ENCODE measurements around the gene ARHGAP22. TPM values are rescaled to one million over a fixed set of nuclear protein-coding genes. Genes with fewer than 3 reads are reported as not detected.

ARHGAP22 gene
- total RNA-seq, 1 experiment from 2014 or later, result 9.9 TPM

DNA sequence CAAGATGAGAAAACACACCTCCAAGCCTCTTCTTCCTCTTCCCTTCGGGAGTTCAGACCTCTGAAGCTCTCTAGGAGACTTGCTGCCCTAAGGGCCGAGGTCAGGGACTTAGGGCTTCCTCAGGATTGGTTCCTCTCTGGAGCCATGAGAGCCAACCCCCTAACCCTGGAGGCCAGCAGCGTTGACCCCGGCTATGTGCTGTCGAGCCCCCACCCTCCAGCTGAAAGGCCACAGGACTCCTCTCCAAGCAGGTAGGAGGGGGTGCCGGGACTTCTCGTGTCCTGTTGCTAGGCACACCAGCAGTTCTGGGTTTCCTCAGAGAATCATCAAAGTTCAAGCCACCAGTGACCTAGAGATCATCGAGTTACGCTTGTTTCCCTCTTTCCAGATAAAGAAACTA, 87.4 kb downstream of the ARHGAP22 start:
- DNase-seq (ENCODE audit: low read depth, low spot score) (no peak), ATAC-seq (no peak)
- ChIA-PET POLR2A (no interaction called here), RAD21 (ENCODE audit: low non-redundant PET in 1 of 2, low total read pairs in 2 of 2, uncharacterized antibody in 2 of 2, unreplicated experiment in 2 of 2) (no interaction called here), CTCF (no interaction called here)
- no peaks in the 10 kb centered on the region for H3K36me3 ChIP-seq (ENCODE audit: control insufficient read depth in 1 of 2, insufficient read depth in 2 of 2, low read length in 2 of 2)
- peaks cover 0 to 5% of the 10 kb centered on the region in 2 experiments; a peak in 1 of 4 replicates for H3K9me3 ChIP-seq (ENCODE audit: control insufficient read depth in 1 of 2, insufficient read depth in 1 of 2, low read depth in 1 of 2, low read length in 2 of 2)
- H3K27me3 ChIP-seq (ENCODE audit: insufficient read depth, low read length), result no peaks in the 10 kb centered on the region
- TF ChIP-seq, protein P1, sequence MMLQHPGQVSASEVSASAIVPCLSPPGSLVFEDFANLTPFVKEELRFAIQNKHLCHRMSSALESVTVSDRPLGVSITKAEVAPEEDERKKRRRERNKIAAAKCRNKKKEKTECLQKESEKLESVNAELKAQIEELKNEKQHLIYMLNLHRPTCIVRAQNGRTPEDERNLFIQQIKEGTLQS (IDR thresholded peaks at IDR 0.05), result no peak
- no peak for TF ChIP-seq EZH2phosphoT487 (IDR thresholded peaks at IDR 0.05; ENCODE audit: borderline replicate concordance)
- TF ChIP-seq ZFX (IDR thresholded peaks at IDR 0.05), result no peak
- no peak for TF ChIP-seq EZH2 (IDR thresholded peaks at IDR 0.05)
- TF ChIP-seq, protein P2, sequence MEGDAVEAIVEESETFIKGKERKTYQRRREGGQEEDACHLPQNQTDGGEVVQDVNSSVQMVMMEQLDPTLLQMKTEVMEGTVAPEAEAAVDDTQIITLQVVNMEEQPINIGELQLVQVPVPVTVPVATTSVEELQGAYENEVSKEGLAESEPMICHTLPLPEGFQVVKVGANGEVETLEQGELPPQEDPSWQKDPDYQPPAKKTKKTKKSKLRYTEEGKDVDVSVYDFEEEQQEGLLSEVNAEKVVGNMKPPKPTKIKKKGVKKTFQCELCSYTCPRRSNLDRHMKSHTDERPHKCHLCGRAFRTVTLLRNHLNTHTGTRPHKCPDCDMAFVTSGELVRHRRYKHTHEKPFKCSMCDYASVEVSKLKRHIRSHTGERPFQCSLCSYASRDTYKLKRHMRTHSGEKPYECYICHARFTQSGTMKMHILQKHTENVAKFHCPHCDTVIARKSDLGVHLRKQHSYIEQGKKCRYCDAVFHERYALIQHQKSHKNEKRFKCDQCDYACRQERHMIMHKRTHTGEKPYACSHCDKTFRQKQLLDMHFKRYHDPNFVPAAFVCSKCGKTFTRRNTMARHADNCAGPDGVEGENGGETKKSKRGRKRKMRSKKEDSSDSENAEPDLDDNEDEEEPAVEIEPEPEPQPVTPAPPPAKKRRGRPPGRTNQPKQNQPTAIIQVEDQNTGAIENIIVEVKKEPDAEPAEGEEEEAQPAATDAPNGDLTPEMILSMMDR (IDR thresholded peaks at IDR 0.05 in 2 of 3, conservative IDR thresholded peaks at IDR 0.05 in 1 of 3; ENCODE audit: borderline replicate concordance in 1 of 3, insufficient read depth in 1 of 3, low read depth in 2 of 3, low read length in 2 of 3), result no peak
- no peak for TF ChIP-seq TCF7L2 (IDR thresholded peaks at IDR 0.05; ENCODE audit: borderline replicate concordance, extremely low read depth, insufficient read depth, insufficient read length)
- TF ChIP-seq SRF (IDR thresholded peaks at IDR 0.05; ENCODE audit: low read depth), result no peak
- TF ChIP-seq ELF1 (IDR thresholded peaks at IDR 0.05; ENCODE audit: borderline replicate concordance, low read depth), result no peak
- no peak for TF ChIP-seq SIN3A (IDR thresholded peaks at IDR 0.05; ENCODE audit: low read depth)
- TF ChIP-seq YY1 (IDR thresholded peaks at IDR 0.05; ENCODE audit: extremely low read depth, insufficient replicate concordance, low read depth, low read length), result no peak
- BruUV-seq (replicated peaks), result no TSS peak
- no peak overlapping the region for H3K4me3 ChIP-seq (replicated peaks in 1 of 2; ENCODE audit: low read depth in 1 of 2, low read length in 2 of 2)
- intact Hi-C loops (cut with micrococcal nuclease), result no loop called here
- H3K4me2 ChIP-seq (ENCODE audit: low read length), result no peak overlapping the region
- no peaks in the 10 kb centered on the region for H3K9me2 ChIP-seq (ENCODE audit: insufficient read depth)
- no peak overlapping the region for H2AFZ ChIP-seq (ENCODE audit: low read depth, low read length, poor library complexity, severe bottlenecking)
- no peaks in the 10 kb centered on the region for H3K79me2 ChIP-seq (ENCODE audit: insufficient read depth, low read length)
- no peak overlapping the region for H3K27ac ChIP-seq (ENCODE audit: low read depth, low read length)
- peaks cover 0 to under 1% of the 10 kb centered on the region in 2 experiments; a peak in 2 of 4 replicates for H3K4me1 ChIP-seq (ENCODE audit: control insufficient read depth in 1 of 2, insufficient read depth in 2 of 2, low read length in 2 of 2)
- no peak overlapping the region for H3K9ac ChIP-seq (ENCODE audit: low read length)
- no peaks in the 10 kb centered on the region for H4K20me1 ChIP-seq (ENCODE audit: insufficient read depth)

Data from HCT116 (cell line).